ENCODE measurements around the gene PVALB.

PVALB gene

DNA sequence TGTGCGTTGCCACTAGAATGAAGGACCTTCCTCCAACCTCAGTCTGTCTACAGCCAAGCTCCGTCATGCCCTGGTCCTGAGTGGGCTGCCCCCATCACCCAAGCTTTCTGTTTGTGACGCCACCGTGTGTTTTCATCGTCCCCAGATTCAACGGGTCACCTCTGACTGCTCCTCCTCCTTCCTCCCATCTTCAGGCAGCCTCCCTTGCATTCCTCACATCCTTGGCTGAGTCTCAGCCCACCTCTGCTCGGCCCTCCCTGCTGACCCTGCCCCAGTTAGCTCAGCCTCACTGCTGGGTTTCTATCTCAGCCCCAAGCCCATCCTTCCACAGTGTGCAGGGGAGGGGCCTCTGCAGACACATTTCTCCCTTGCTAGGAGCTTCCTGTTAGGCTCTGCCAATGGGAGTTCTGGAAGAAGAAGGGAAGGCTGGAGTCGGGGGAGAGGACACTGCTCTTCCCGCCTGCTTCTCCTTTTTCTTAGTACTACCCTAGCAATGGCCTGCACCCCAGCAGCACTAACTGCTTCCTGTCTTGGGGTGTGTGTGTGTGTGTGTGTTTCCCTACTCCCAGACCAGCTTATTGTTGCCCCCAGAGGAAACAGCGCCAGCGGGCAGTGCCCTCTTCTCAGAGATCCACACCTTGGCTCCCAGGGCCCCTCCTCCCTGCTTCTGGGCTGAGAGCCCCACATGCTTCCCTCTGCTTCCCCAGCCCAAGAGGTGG is 46.2 kb downstream of the PVALB start:
- no peak for DNase-seq

DNA sequence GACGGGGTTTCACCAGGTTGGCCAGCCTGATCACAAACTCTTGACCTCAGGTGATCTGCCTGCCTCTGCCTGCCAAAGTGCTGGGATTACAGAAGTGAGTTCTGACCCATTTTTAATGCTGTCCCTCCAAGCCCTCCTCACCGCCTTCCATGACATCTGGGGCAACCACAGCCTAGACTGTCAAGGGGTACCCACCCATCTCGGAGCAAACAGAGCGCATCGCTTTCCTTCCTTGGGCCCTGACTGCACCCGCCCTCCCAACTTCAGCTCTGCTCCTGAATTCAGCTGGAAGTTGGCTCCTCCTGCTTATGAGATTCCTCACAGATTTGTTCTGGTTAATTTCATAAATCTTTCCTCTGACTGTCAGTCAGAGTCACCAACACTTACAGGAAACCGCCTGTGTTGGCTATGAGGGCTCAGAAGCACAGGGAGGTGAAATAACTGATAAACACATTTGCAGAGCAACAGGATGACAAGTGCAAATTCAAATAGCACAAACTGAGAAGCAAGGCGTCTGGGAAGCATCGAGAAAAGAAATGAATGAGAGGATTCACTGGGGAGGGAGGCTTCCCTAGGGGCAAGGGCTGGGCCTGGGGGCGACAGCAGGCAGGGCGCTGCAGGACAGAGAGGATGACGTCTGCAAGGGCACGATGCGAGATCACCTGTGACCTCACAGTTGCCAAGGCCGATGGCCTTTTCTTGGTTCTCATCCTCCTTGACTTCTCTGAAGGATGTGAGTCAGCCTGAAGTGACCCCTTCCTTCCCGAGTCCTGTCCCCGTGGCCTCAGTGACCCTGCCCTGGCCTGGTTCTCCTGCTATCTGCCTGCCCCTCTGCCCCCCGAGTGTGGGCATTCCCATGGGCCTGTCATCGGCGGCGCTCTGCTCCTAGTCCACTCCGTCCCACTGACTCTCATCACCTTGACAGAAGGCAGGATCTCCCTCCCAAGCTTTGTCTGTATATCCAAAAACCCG is 47.0 kb downstream of the PVALB start:
- no peak for DNase-seq

DNA sequence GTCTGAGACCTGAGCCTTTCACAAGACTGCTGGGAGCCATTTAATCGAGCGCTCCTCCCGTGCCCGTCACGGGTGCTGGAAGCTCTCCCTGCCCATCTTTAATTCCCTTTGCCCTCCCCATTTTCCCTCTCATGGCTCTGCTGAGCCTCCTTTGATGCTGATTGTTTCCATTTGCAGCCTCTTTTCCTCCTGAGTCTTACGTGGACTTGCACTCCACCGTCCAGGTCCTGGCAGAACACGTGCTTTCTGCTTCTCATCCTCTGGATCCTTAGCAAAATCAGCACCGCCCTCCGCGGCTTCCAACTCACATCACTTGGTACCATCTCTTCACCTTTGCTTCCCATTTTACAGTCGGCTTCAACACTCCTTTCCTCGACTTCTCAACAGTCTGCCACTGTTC is 48.2 kb downstream of the PVALB start:
- no peak for DNase-seq

DNA sequence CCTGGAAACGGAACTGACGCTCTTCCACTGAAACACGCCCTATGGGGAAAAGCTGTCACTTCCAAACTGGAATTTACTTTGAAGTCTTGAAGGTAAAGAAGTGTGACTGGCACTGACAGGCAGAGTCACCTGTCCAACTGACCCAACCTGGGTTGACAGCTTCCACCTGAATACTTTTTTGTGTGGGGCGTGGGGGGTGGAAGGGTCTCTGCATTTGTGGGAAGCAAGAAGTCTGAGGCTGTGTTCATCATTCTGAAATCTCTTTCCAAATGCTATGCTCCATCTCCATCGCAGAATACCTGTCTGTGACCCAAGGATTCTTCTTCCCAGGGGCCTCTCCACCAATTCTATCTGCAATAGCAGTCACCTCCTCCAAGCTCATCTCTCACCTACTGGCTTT is 48.7 kb downstream of the PVALB start:
- DNase-seq, result no peak

DNA sequence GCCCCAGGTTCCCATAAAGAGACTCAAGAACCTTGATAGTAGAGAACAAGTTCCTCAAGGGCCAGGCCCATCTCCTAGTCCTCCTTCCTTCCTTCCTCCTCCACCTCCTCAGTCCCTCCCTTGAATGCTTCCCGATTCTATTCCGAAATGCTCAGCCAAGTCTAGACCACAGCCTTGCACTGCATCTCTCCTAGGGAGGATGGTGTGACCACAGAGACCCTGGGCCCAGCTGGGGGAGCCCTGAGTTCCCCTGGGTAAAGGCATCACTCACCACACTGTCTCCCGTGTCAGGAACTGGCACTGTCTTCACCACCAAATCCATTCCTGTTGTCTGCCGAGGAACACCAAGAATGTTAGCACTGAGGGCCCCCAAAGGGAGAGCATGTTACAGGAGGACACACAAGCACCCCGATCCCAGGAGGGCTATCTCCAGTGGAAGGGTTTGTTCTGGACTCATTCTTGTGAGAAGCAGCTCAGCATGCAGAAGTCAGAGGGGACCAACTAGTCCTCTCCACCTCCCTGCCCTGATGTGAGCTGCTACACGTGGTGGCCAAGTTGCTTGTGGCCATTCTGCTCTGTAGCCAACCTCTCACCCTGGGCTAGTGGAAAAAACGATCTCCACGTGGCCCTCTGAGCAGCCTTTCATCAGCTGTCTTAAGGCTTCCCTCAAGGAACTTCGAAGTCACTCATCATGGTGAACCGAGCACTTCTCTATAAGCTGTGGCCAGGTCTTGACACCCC is 49.6 kb downstream of the PVALB start:
- DNase-seq, result no peak

DNA sequence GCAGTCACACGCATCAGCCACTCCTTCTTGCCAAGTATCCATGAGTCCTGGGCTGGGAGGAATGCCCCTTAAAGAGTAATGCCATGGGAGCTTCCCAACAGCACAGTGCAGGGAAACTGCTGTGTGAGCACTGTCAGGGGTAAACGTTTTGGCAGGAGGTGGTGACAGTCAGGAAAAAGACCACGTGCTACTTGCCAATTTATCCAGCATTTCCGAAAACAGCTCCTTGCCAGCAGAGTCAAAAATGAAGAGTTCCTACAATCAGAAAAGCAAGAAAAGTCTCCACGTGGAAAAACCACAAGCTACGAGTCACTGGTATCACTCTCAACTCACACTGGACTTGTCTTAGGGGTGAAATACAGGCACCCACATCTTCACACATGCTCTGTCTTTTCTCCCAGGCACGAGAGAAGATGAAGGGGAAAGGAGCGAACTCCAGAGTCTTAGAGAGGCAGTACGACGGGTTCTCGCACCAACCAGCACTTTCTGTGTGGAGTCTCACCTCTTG is 50.8 kb downstream of the PVALB start:
- no peak for DNase-seq

DNA sequence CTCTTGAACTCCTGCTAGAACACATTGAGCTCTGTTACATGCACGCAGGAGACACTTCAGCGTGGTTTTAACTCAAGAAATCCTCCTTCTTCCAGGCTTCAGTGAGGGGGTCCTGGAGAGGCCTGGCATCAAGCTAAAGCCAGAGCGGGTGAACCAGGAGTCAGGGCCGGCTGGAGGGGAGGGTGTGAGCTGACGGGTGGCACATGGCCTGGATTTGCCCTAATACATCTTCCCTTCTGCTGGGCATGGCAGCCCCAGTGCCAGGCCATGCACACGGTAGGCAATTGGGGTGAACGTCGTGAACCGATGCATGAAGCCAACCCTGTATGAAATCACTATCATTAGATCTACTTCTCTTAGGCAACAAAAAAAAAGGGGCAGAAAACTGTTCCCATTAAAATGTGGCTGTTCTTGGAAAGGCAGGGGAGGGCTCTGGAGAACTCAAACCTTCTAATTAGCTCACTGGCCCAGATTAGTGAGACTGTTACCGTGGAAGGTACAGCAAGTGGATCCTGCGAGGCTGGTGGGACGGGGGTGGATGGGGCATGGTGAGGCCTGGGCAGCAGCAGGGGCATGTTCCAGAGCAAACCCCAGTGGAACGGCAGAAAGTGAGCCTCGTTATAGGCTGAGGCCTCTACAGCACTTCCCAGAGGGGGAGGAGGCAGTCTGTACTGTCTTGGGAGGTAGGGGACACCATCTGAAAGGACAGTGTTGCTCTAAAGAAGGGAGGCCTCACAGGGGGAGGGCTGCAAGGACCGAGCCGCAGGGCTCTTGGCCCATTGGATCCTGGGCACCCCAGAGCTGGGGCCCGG is 51.5 kb downstream of the PVALB start:
- no peak for DNase-seq

DNA sequence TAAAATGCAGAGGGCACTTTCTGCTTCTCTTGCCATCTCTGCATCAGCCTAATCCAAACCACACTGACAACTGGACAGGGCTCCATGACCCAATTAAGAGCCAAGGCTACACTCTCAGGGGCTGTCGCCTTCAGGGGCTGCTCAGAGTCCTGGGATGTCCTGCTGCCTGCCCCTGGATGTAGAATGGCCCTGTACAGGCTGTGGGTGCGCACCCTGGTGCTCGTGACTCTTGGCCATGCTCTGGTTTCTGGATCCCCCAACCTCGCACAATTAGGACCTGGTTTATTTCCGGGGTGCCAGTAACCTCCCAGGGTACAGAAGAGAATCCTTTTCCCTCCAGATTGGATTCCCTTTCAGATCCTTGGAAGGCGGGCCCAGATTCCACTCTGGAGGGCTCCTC is 52.2 kb downstream of the PVALB start:
- no peak for DNase-seq

DNA sequence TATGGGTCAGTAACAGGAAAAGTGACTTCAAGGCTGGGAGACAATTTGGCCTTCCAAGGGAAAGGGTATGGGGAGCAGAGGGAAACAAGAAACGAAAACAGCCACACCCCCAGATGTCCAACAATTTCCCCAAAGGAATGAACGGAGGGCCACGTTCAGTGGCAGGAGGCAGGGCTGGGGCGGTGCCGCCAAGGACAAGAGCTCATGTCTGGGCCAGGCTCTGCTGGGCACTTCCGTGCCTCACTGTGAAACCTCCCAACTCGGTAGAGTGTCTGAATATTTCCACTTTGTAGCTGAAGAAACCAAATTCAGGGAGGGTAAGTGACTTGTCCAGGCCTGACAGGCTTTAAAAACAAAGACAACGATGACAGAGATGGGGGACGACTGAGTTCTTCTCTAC is 52.8 kb downstream of the PVALB start:
- DNase-seq, result no peak

DNA sequence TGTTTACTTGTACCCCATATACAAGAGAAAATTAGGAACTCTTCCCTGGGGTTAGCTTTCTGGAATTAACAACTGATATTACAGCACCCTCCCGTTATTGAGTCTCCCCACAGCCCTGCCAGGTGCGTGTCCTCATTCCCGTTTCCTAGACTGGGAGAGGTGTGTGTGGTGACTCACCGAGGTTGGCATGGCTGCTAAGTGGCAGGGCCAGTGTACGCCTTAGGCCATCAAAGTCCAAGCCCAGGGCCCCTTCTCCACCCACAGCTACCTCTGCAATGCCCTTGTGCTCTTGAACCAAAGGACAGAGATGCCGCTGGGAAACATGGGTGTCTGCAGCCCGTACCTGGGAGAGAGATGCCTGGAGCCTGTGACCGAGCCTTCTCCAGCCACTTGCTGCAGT is 53.3 kb downstream of the PVALB start:
- no peak for DNase-seq

DNA sequence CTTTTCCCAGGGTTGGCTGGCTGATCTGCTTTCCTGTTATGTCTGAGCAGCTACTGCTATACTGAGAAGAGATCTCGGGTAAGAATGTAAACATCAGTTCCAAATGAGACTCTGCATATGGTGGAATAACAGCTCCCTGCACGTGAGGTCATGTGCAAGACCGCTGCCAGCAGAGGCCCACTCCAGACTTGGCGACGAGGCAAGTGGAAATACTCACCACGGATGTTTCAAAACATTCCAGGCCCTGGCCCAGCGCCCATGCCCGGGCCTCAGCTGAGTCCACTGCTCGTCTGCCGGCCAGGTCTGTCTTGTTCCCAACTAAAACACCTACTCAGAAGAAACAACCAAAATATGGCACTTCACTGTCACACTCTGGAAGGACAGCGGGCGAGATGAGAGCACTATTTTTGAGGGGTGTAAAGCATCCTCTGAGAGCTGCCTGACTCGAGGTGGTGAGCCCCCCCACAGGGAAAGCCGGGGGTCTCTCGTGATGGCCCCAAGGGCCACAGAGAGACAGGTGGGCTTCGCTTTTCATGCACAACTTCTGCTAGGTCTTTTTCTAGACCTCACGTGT is 54.1 kb downstream of the PVALB start:
- no peak for DNase-seq

DNA sequence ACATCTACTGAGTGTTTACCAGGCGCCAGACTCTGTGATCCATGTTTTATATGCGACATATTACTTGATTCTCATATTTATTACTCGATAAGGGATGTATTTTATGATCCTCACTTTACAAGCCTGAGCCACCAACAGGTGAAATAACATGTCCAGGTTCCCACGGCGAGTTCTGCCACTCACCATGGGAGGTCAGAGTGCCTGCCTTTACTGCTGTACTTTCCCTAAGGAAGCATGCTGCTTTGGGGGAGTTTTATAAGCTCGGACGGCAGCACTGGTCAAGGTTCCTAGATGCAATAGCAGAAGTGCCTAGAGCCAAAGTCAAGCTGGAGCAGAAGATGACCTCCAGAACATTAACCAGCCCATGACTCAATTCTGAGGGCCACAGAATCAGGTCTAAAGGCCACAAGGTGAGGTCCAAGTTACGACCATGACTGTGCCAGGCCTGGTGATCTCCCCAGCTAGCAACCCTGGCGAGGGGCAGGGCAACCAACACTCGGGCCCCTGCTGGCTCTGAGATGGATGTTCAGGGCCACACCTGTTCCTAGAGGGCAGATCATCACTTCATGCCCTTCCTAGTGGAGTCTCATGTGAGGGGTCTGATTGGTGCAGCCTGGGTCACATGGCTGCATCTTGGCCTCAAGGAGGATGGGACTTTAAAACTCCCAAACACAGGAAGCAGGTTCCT is 55.1 kb downstream of the PVALB start:
- no peak for DNase-seq

DNA sequence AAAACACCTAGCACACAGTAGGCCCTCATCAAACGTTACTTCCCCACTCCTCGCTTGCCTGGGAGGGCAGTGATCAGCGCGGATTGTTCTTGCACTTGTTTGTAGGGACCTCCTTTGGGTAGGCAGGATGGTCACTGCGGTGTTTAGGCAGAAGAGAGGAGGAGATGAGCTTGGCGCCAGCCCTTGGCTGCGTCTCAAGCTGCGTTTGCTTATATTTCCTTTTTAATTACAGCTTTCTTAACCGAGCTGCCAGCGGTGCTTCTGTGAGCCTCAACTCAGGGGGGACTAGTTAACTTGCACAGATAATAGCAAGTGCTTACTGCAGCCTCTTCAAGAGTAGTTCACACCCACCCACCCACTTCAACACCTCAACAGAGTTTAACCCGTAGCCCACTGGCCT is 56.0 kb downstream of the PVALB start:
- DNase-seq, result no peak

DNA sequence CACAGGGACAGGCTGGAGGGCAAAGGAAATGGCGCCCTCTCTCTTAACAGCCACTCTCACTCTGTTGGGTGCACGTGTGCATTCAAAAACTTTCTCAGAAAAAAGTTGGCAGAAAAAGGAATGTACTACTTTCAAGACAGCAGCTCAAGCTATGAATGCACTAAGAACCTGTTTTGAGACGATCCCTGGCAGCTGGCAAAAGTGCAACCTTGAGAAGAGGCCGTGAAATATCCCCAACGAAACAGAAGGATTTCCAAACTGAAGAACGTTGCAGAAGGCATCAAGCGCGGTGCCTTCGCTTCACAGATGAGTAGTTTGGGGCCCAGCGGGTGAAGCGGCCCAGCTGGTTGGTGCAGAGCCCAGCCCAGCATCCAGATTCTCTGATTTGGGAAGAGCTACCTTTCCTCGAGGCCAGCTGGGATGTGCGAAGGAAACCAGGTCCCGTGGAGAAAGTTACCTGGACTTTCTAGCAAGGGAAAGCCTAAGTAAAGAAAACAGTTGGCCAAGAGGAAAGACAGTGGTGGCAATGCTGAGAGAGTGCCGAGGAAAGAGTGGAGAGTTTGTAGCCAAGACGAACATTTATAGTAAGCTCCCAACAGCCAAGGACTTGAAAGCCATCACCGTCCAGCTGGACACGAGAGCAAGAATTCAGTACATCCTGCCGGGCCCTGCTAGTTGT is 57.2 kb downstream of the PVALB start:
- DNase-seq, result no peak

DNA sequence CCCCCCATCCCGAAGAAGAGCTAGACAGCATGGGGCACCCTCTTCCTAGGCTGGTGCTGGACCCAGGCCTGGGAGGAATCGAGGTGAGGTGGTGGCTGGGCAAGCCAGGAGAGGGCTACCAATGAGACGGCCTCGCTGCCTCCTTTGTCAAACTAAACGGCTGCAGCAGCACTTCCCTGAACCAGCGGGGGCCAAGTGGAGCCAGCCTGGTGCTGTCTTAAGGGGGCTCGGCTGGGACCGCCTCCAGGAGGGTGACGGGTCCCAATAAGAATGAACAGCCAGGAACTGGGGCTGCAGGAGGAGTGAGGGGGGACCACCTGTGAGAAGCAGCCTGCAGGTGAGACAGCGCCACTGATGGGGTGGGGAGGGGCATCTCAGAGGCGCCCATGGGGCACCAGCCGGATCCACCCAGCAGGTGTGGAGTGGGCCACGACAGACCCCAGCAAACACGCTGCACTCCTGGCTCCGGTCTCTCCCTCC is 58.0 kb downstream of the PVALB start:
- DNase-seq, result no peak

DNA sequence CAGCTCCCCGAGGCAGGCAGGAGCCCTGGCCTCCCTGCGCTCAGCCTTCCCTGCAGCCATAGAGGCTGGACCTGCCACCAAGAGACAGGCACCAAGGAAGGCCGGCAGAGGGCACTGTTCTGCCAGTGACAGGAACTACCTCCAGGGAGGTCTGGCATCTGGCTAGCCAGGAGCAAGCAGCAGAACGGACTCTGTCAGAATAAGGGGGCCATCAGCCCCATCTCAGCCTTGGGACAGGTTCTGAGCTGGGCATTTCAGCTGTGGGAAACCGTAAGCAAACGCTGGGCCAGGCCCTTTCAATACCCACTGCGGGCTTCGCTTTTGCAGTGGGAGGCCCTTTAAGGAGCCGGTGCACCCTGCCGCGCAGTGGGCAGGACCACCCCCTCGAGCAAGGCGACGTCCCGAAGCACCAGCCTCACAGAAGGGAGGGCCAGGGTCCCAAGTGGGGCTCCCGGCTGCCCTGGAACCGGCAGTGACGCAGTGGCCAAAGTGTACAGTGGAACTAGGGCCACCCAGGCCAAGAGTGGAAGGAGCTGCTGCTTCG is 59.1 kb downstream of the PVALB start:
- peak; percentile 34 for DNase-seq

DNA sequence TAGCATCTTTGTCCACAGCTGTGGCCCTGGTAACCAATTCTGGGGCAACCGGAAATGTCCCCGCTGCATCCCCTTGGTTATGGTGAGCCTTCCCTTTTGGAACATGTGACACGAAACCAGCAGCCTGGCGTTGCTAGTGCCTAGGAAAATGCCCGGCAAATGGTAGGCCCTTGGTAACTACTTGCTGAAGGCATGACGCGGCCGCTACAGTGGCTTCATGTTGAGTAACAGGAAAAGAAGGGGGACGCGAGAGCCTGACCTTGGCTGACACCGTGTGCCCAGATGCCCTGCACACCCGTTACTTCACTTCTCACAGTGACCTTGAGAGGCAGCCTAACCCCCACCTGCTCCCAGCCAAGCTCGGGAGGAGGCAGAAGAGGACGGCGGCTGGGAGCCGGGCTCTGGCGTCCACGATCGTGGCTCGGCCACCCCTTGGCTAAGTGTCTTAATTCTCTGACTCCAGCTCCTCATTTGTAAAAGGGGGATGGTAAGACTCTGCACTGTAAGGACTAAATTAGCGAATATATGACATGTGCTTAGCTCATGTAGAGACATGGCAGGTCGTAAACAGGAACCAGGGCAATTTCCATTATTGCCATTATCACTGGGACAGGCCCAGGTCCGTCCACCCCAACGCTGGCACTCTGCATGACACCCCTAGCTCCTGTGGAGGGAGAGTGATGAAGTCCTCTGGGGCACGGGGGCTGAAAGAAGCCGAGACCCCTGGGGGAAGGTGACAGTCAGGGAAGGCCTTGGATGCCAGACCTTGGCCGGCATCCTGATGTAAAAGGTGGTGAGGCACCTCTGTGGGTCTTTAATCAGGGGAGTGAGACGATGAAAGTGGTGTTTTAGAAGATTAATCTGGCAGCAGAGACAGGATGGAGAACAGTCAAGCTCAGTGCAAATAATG is 59.8 kb downstream of the PVALB start:
- no peak for DNase-seq

DNA sequence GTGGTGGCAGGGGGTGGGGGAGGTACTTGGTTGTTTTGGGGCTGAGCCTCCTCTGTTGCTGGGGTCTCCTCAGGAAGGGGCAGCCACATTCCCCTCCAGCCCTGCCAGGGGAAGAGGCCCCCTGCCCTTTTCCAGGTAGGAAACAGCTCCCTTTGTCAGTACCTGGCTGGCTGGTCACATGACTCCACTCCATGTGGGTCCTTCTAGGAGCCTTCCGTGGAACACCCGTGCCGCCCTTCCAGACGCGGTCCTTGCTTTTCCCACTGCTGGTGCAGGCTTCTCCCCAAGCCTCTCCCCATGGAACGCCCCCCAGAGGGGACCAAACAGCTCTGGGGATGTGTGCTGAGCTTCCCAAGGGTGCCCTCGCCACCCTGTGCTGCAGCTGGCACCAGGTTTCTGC is 60.8 kb downstream of the PVALB start:
- DNase-seq, result no peak

DNA sequence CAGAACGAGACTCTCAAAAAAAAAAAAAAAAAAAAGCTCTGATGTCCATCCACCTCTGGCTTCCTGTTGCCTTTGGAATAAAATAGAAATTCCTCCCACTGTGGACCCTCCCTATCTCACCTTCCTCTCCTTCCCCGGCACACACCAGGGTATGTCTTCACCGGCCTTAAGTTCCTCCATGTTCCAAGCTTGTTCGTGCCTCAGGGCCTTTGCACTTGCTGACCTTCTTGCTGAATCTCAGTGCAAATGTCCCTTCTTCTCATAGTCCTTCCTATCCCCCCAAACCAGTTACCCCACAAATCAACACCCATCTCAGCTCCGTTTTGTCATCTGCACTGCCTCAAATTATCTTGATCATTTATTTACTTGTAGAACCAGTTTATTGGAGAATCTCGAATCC is 61.5 kb downstream of the PVALB start:
- no peak for DNase-seq
